ENCODE measurements around the gene VWA8.

GRCh38 chr13:41587490-41587889, 373.4 kb downstream of the VWA8 start:
- TF ChIP-seq POLR2AphosphoS5 (IDR thresholded peaks at IDR 0.05; ENCODE audit: insufficient read depth in 1 of 2, low read depth in 1 of 2): no peak
- TF ChIP-seq CTCF (IDR thresholded peaks at IDR 0.05): no peak
- no peak for TF ChIP-seq POLR2A (IDR thresholded peaks at IDR 0.05)
